Measurements from ENCODE around the gene PSME2. TPM values are rescaled to one million over a fixed set of nuclear protein-coding genes. Genes with fewer than 3 reads are reported as not detected.

Gene PSME2
- total RNA-seq, 2 donors from 2014 or later: 600 to 673 TPM

DNA sequence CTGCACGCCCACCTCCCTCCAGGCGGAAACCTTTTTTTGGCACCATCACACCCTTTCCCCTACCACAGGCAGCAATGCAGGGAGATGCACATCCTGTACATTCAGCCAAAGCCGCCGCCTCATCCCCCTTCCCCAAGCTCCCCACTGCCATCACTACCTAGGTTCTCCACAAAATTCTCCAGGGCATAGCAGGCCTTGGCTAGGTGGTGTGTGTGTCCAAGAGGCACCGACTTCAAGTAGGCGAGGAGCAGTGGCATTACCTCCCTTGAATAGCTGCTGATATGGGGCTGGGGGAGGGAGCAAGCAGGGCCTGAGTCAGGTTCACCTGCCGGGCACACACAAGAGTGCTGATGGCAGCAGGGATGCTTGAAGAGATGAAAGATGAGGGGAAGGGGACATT, 38.6 kb upstream of the PSME2 start:
- no peaks in the 10 kb centered on the region for H3K9me3 Mint-ChIP-seq
- H3K27ac Mint-ChIP-seq: peak overlapping the region in 1 of 2 donors; percentile 17
- peaks cover 19 to 26% of the 10 kb centered on the region in 2 donors for H3K4me1 Mint-ChIP-seq (ENCODE audit: low read depth in 2 of 2)
- peaks cover 9% of the 10 kb centered on the region for H3K36me3 Mint-ChIP-seq
- no peaks in the 10 kb centered on the region for H3K27me3 Mint-ChIP-seq
- H3K4me3 Mint-ChIP-seq: no peak overlapping the region
- ATAC-seq (no peak), DNase-seq (ENCODE audit: low spot score) (no peak)

DNA sequence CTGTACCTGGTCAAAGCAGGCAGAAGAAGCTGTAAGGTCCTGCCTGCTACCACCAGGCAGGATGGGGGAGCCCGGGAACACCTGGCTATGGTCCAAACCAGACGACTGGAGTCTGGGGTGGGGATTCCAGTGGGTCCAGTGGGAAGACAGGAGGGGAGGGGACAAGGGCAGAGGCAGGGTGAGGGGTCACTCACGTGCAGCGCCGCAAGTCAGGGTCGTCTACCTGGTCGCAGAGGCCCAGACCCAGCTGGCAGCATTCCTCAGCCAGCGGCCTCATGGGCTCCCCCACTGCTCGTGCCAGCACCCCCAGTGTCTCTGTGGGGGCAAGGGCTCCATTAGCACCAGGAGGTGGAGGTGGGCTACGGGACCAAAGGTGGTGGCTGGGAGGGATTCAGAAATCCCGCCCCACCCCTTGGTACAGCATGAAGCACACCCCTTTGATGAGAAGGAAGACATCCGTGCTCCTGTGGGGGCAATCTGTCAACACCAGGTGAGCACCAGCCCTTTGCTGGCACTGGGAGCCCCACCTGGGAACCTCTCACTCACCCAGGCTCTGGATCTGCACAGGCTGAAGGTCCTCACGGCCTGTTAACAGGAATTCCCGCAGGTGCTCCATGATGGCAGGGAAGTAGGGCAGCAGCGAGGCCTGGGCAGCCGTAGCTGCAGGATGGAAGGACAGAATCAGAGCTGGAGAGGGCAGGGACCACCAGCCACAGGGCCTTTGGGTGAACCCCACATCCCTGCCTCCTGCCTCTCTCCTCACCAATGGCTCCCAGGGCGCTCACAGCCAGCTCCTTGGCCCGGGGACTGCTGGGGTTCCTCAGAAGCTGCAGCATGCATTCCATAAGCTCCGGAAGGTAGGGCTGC, 37.9 kb upstream of the PSME2 start:
- peaks cover 17 to 28% of the 10 kb centered on the region in 2 donors for H3K4me1 Mint-ChIP-seq (ENCODE audit: low read depth in 2 of 2)
- H3K9me3 Mint-ChIP-seq: no peaks in the 10 kb centered on the region
- no peaks in the 10 kb centered on the region for H3K27me3 Mint-ChIP-seq
- ATAC-seq: no peak
- no peak overlapping the region for H3K4me3 Mint-ChIP-seq
- H3K36me3 Mint-ChIP-seq: peaks cover 9% of the 10 kb centered on the region
- DNase-seq (ENCODE audit: low spot score): no peak
- peak overlapping the region in 1 of 2 donors; percentile 17 for H3K27ac Mint-ChIP-seq

DNA sequence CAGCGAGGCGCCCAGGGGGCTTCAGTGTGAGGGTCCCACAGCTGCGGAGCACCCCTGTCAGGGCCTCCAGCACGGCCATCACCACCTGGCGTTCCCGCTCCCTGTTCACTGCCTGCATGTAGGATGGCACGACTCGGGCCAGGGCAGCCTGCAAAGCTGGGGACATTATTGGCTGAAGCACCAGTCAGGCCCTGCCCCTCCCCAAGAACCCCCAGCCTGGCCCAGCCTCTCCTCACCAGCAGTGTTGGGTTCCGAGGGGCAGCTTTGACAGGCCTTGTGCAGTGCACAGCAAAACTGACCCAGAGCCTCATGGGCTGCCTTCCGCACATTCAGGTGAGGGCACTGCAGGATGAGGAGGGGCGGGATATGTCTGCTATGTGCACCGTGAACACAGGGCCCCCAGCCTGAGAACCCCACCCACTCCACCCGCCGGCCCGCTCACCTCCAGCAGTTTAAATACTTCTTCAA, 36.6 kb upstream of the PSME2 start:
- Mint-ChIP-seq H3K4me1 (ENCODE audit: low read depth in 2 of 2) (peaks cover 10 to 27% of the 10 kb centered on the region in 2 donors), H3K36me3 (peaks cover 9% of the 10 kb centered on the region), H3K27me3 (no peaks in the 10 kb centered on the region), H3K9me3 (no peaks in the 10 kb centered on the region), H3K27ac (peak overlapping the region; percentile 27 to 39), H3K4me3 (no peak overlapping the region)
- DNase-seq (ENCODE audit: low spot score) (no peak), ATAC-seq (no peak)

DNA sequence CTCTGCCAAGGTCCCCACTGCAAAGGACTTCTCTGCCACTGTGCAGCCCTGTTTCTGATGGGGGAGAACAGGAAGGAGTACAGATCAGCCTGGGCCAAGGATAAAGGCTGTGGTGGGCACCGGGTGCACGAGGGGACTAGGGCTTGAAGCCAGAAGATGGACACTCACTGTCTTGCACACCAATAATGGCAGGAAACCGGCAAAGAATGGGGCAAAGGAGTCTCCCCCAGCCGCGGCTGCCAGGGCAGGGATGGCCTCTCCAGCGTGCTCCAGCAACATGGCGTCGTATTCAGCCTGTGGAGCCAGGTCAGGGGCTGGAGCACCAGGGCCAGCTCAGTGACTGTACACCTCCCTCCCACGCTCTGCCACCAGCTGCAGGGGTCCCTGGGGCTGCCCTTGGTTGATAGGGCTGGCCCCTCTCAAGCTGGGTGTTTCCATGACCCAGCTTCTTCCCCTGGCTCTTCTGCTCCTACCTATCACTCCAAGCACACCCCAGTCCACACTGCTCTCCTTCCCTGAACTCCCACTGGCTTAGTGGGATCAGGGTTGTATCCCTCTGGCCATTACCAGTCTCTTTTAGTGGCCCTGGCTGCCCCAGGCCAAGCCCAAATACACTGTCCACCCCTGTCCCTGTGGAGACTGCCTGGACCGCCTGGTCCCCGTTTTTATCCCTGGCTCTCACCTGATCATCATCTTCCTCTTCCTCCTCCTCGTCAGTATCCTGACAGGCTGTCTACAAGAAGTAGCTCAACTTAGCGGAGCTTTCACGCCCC, 35.9 kb upstream of the PSME2 start:
- Mint-ChIP-seq H3K4me1 (ENCODE audit: low read depth in 2 of 2) (peaks cover 5 to 21% of the 10 kb centered on the region in 2 donors), H3K4me3 (no peak overlapping the region), H3K27me3 (no peaks in the 10 kb centered on the region), H3K36me3 (peaks cover 9% of the 10 kb centered on the region), H3K9me3 (no peaks in the 10 kb centered on the region), H3K27ac (peak overlapping the region; percentile 27 to 39)
- no peak for DNase-seq (ENCODE audit: low spot score)
- ATAC-seq: no peak

DNA sequence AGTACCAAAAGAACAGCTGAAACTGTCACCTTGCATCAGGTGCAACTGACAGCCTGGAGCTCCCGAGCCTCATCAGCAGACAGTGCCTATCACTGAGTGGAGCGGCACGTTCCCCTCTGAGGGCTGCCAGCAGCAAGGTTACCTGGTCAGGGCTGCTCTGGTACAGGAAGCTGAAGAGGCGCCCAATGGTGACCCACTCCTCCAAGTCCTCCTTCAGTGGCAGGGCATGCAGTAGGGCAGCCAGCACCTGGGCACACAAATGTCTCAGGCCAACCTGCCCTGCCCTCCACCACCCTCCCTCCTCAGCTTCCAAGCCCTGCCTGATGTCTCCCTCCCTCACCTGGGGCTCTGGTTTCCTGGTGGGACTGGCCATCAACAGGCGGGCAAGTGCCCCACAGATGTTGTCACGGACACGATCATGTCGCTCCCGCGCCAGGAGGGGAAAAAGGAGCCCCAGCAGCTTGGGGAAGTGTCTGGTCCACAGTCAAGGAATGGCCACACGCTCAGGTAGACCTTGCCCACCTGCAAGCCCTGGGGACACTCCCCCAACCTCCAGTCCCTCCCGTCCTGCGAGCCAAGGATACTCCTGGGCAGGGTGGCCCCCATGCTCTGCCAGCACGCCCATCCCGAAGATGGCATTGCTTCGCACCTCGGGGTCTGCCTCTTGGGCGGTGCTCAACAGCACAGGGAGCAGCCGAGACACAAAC, 35.1 kb upstream of the PSME2 start:
- no peaks in the 10 kb centered on the region for H3K27me3 Mint-ChIP-seq
- peak overlapping the region in 1 of 2 donors; percentile 72 for H3K27ac Mint-ChIP-seq
- no peaks in the 10 kb centered on the region for H3K9me3 Mint-ChIP-seq
- peaks cover 0 to 16% of the 10 kb centered on the region in 2 donors for H3K4me1 Mint-ChIP-seq (ENCODE audit: low read depth in 2 of 2)
- ATAC-seq (peak in 1 of 2 donors; percentile 8), DNase-seq (ENCODE audit: low spot score) (no peak)
- peaks cover 6% of the 10 kb centered on the region for H3K36me3 Mint-ChIP-seq
- H3K4me3 Mint-ChIP-seq: no peak overlapping the region

DNA sequence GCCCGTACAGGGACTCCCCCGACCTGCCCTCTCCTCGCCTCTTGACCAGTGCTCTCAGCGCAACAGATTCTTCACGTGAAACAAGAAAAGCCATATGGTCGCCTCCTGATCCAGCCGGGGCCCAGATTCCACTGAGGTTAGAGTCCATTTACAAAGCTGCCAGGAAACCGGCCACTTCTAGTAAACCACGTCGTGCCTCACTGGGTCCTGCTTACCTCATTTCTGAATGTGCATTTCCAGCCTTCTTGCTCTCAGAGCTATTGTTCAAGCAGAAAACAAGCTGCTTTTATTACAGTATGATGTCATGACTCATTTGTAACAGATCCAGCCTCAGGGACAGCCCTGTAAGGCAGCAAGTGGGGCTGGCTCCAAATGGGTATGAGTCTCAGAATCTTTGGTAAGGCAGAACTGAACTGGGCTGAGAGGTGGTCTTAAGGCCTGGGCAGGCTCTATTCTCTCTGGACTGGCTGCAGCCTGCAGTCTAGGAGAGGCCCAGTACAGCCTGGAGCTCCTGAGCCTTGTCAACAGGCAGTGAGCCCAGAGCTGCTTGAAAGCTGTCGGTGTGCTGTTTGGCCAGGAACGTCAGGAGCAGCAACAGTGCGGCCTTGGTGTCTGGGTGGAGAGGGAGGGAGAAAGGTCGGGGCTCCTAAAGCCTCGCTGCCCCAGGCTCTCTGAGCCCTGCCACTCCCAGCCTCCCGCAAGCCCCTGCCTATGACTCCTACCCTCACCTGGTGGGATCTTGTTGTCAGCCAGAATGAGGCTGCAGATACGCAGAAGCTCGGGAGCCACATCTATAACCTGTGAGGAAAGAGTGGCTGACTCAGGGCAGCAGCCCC, 33.8 kb upstream of the PSME2 start:
- Mint-ChIP-seq H3K27ac (no peak overlapping the region), H3K27me3 (no peaks in the 10 kb centered on the region), H3K4me3 (no peak overlapping the region), H3K9me3 (no peaks in the 10 kb centered on the region), H3K36me3 (peaks cover 6% of the 10 kb centered on the region), H3K4me1 (ENCODE audit: low read depth in 2 of 2) (peaks cover 0 to 16% of the 10 kb centered on the region in 2 donors)
- DNase-seq (ENCODE audit: low spot score) (no peak), ATAC-seq (no peak)

DNA sequence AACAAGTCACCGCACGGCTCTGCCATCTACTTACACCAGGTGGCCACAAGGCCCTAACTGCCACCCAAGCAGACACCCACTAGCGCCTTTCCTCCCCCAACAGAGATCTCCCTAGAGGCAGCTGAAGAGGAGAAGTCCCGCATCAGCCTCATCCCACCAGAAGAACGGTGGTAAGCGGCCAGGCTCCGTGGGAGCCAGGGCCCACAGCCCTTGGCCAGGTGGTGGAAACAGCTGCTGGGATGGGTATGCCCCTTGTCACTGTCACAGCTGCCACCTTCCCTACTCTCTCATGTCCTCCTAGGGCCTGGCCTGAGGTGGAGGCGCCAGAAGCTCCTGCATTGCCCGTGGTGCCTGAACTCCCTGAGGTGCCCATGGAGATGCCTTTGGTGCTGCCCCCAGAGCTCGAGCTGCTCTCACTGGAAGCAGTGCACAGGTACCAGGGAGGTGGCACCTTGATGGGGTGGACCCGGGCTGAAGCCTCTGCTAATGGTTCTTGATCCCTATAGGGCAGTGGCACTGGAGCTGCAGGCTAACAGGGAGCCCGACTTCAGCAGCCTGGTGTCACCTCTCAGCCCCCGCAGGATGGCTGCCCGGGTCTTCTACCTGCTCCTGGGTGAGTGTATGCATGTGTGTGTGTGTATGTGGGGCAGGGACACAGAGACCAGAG, 33.0 kb upstream of the PSME2 start:
- ATAC-seq (no peak), DNase-seq (ENCODE audit: low spot score) (no peak)
- Mint-ChIP-seq H3K27me3 (no peaks in the 10 kb centered on the region), H3K36me3 (peaks cover 6% of the 10 kb centered on the region), H3K27ac (no peak overlapping the region), H3K4me3 (no peak overlapping the region), H3K9me3 (no peaks in the 10 kb centered on the region), H3K4me1 (ENCODE audit: low read depth in 2 of 2) (peaks cover 0 to 16% of the 10 kb centered on the region in 2 donors)

DNA sequence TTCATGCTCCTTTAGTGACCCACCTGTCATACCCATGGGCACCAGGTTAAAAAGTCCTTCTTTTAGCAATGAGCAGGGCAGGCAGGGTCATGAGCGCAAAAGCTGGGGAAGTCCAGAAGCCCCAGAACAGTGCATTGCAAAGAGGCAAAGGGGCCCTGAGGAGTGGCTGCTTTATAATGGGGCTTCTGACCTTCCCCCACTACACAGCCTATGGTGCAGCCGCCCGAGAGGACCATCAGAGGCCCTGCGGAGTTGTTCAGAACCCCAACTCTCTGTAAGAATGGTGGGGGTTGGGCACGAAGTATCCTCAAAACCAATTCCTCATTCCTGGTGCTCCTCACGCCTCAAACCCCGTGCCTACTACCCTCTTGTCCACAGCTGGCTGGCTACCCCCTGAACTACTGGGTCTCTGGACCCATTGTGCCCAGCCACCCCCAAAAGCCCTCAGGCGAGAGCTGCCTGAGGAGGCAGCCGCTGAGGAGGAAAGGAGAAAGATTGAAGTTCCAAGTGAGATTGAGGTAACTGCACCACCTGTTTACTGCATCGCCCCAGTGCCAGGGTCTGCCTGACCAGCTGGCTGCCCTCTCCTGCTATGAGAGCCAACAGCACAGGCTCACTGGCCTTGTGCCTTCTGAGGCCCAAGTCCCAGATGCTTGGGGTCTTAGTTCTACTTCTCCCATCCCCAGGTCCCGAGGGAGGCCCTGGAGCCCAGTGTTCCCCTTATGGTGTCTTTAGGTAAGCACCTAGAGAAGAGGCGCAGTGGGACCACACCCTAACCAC, 32.2 kb upstream of the PSME2 start:
- Mint-ChIP-seq H3K4me3 (no peak overlapping the region), H3K4me1 (ENCODE audit: low read depth in 2 of 2) (peaks cover 0 to 16% of the 10 kb centered on the region in 2 donors), H3K9me3 (no peaks in the 10 kb centered on the region), H3K27me3 (no peaks in the 10 kb centered on the region), H3K27ac (no peak overlapping the region), H3K36me3 (peaks cover 6% of the 10 kb centered on the region)
- ATAC-seq: no peak
- DNase-seq (ENCODE audit: low spot score): no peak

DNA sequence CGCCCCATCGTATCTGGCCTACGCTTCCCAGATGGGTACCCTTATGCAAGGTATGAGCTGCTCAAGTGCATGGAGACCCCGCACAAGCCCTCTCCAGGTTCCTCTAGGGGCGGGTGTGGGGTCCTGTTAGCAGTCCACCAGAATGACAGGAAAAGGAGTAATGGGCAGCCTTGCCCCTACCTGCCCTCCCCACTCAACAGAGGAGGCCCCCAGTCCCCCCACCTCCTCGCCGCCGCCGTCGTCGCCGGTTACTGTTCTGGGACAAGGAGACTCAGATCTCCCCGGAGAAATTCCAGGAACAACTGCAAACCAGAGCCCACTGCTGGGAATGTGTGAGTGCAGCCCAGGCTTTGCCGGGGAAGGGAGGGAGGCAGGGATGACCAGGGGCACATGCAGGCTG, 31.5 kb upstream of the PSME2 start:
- H3K9me3 Mint-ChIP-seq: no peaks in the 10 kb centered on the region
- ATAC-seq (no peak), DNase-seq (ENCODE audit: low spot score) (no peak)
- H3K36me3 Mint-ChIP-seq: peaks cover 6% of the 10 kb centered on the region
- H3K4me1 Mint-ChIP-seq (ENCODE audit: low read depth in 2 of 2): peaks cover 0 to 16% of the 10 kb centered on the region in 2 donors
- H3K27me3 Mint-ChIP-seq: no peaks in the 10 kb centered on the region
- H3K4me3 Mint-ChIP-seq: no peak overlapping the region
- no peak overlapping the region for H3K27ac Mint-ChIP-seq

DNA sequence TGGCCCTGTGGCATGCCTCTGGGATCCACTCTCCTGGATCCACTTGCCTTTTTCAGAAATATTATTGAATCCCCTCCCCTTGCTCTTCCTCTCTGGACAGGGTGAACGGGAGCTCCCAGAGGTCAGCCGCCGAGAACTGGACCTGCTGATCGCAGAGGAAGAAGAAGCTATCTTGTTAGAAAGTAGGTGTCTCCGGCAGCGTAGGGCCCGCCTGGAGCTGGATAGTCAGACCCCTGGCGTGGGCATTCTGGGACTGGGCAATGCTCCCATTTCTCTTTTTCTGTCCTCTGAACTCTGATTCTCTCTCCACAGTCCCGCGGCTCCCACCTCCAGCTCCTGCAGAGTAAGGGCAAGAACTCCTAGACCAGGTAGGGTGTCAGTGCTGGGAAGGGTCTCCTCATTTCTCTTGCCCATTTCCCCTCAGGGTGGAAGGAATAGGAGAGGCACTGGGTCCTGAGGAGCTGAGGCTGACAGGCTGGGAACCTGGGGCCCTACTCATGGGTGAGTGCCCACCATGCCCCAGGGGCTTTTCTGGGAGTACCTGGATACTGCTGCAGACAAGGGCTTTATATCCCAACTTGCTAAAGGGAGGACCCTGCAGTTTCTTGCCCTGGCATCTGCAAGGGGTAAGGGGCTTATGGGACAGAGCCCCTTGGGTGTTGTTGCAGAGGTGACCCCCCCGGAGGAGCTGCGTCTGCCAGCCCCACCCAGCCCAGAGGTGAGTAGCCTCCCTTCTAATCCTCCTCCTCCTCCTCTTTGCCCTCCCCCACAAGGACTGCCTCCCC, 30.8 kb upstream of the PSME2 start:
- DNase-seq (ENCODE audit: low spot score): no peak
- H3K27ac Mint-ChIP-seq: no peak overlapping the region
- H3K36me3 Mint-ChIP-seq: peaks cover 6% of the 10 kb centered on the region

DNA sequence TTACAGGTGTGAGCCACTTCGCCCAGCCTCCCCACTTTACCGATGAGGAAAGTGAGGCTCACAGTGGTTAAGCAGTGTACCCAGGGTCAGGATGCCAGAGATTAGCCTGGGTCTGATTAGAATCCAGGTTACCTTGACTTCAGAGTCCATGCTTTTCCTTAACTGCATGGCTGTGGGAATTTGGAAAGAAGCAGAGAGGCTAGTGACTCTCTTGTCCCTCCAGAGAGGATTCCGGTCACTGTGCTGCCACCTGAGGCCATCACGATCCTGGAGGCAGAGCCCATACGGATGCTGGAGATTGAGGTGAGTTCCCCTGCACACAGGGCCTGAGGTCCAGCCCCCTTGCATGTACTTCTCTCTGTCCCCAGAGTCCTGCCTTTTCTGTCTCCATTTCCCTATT, 30.2 kb upstream of the PSME2 start:
- Mint-ChIP-seq H3K4me1 (ENCODE audit: low read depth in 2 of 2) (peaks cover 1 to 15% of the 10 kb centered on the region in 2 donors), H3K27me3 (no peaks in the 10 kb centered on the region), H3K4me3 (no peak overlapping the region), H3K27ac (no peak overlapping the region), H3K36me3 (peaks cover 6% of the 10 kb centered on the region), H3K9me3 (no peaks in the 10 kb centered on the region)
- no peak for DNase-seq (ENCODE audit: low spot score)
- ATAC-seq: no peak

More for the DNA sequence above, 30.8 kb upstream of the PSME2 start:
- H3K27me3 Mint-ChIP-seq: no peaks in the 10 kb centered on the region
- H3K4me1 Mint-ChIP-seq (ENCODE audit: low read depth in 2 of 2): peaks cover 0 to 11% of the 10 kb centered on the region in 2 donors
- no peak overlapping the region for H3K4me3 Mint-ChIP-seq
- ATAC-seq: no peak
- H3K9me3 Mint-ChIP-seq: no peaks in the 10 kb centered on the region
